Karpas-422 (cell line): ENCODE data around the gene KANSL2. TPM values are rescaled to one million over a fixed set of nuclear protein-coding genes. Genes with fewer than 3 reads are reported as not detected.
"Not testable (repeated sequence)": the region's sequence is repeated elsewhere in the genome, so short reads cannot be mapped to it uniquely, and the experiment has no call there.

ENCODE experiments used
- DNase-seq: peaks from one replicate; pipeline ENCODE4 v3.0.0-alpha.2; 2015
- H2AFZ ChIP-seq: fragments of 200-600 bp; sonication (generic); 2 replicates; pipeline ENCODE4 v1.6.1; 2014; ENCODE audit warnings: antibody characterized with exemption, low read length, mixed read lengths
- H3K27ac ChIP-seq: fragments of 200-600 bp; sonication (generic); 2 replicates; pipeline ENCODE4 v1.5.1; 2014; ENCODE audit warnings: mild to moderate bottlenecking, low read length, moderate library complexity
- H3K27me3 ChIP-seq: fragments of 200-600 bp; sonication (generic); 2 replicates; pipeline ENCODE4 v1.6.1; 2014; ENCODE audit warnings: low read length, mixed read lengths
- H3K36me3 ChIP-seq: fragments of 200-600 bp; sonication (generic); 2 replicates; pipeline ENCODE4 v1.6.1; 2014; ENCODE audit warnings: low read length, mixed read lengths; ENCODE audit not compliant: insufficient read depth
- H3K4me1 ChIP-seq: fragments of 200-600 bp; sonication (generic); 2 replicates; pipeline ENCODE4 v1.6.1; 2014; ENCODE audit warnings: mild to moderate bottlenecking, low read length, mixed read lengths
- H3K4me2 ChIP-seq: fragments of 200-600 bp; sonication (generic); 2 replicates; pipeline ENCODE4 v1.6.1; 2014; ENCODE audit warnings: low read length, low read depth, mild to moderate bottlenecking; ENCODE audit not compliant: poor library complexity, severe bottlenecking
- H3K4me3 ChIP-seq: fragments of 200-600 bp; sonication (generic); 2 replicates; pipeline ENCODE4 v1.5.1; 2014; ENCODE audit warnings: mild to moderate bottlenecking, antibody characterized with exemption, low read length, mixed read lengths
- H3K79me2 ChIP-seq: fragments of 200-600 bp; sonication (generic); 2 replicates; pipeline ENCODE4 v1.6.1; 2014; ENCODE audit warnings: mild to moderate bottlenecking, low read length, mixed read lengths
- H3K9ac ChIP-seq: fragments of 200-600 bp; sonication (generic); 2 replicates; pipeline ENCODE4 v1.6.0; 2014; ENCODE audit warnings: low read length
- H3K9me2 ChIP-seq: fragments of 200-600 bp; sonication (generic), shearing (Covaris generic); replicated peaks from 2 replicates; pipeline ENCODE4 v1.6.0; 2014; ENCODE audit warnings: mild to moderate bottlenecking, low read length, moderate library complexity; ENCODE audit not compliant: insufficient read depth
- H3K9me3 ChIP-seq: fragments of 300-700, 200-600 bp; sonication (generic); 2 replicates; pipeline ENCODE4 v1.6.1; 2014; ENCODE audit warnings: low read length, mixed read lengths
- H4K20me1 ChIP-seq: fragments of 200-600 bp; sonication (generic); 2 replicates; pipeline ENCODE4 v1.6.1; 2014; ENCODE audit warnings: mild to moderate bottlenecking, antibody characterized with exemption, low read length, low read depth; ENCODE audit not compliant: insufficient read depth
- small RNA-seq: library from RNA; depleted of rRNA; stranded (forward); fragments of <200 nt; gene quantifications from one replicate; pipeline ENCODE3, GENCODE V24; 2014
- total RNA-seq: library from RNA; depleted of rRNA; stranded (reverse); fragments of >200 nt; shearing (Covaris generic); gene quantifications from 2 replicates; pipeline ENCODE4 v1.2.3, GENCODE V29; 2014; ENCODE audit warnings: low replicate concordance; rRNA removed

KANSL2 gene
- total RNA-seq, 1 experiment from 2014 or later, result 56.9 TPM

- not testable (repeated sequence) for H3K27me3 ChIP-seq, H3K9me2 ChIP-seq, H3K9ac ChIP-seq, H3K4me2 ChIP-seq, H3K9me3 ChIP-seq, DNase-seq, H3K27ac ChIP-seq, H4K20me1 ChIP-seq, H2AFZ ChIP-seq, H3K4me3 ChIP-seq, H3K36me3 ChIP-seq, H3K4me1 ChIP-seq, H3K79me2 ChIP-seq
Observed at GRCh38 chr12:48622997-48623396, 59.0 kb downstream of the KANSL2 start.

GRCh38 chr12:48618541-48618940 lies 63.5 kb downstream of the KANSL2 start:
- Histone ChIP-seq H3K4me3 (no peak overlapping the region), H3K4me2 (no peak overlapping the region), H3K27me3 (no peaks in the 10 kb centered on the region), H3K79me2 (no peaks in the 10 kb centered on the region), H3K4me1 (no peaks in the 10 kb centered on the region), H4K20me1 (no peaks in the 10 kb centered on the region), H2AFZ (no peak overlapping the region), H3K9me3 (no peaks in the 10 kb centered on the region), H3K27ac (no peak overlapping the region), H3K36me3 (no peaks in the 10 kb centered on the region), H3K9ac (no peak overlapping the region), H3K9me2 (no peaks in the 10 kb centered on the region)
- peak; percentile 91 for DNase-seq

- Histone ChIP-seq H3K36me3 (no peaks in the 10 kb centered on the region), H3K79me2 (no peaks in the 10 kb centered on the region), H3K9ac (no peak overlapping the region), H3K9me2 (no peaks in the 10 kb centered on the region), H3K27me3 (no peaks in the 10 kb centered on the region), H3K27ac (no peak overlapping the region), H3K4me2 (no peak overlapping the region), H3K4me1 (no peaks in the 10 kb centered on the region), H3K9me3 (no peaks in the 10 kb centered on the region), H4K20me1 (no peaks in the 10 kb centered on the region), H2AFZ (no peak overlapping the region), H3K4me3 (no peak overlapping the region)
- no peak for DNase-seq
Observed at GRCh38 chr12:48615681-48616080, 66.4 kb downstream of the KANSL2 start.

GRCh38 chr12:48613321-48613720 lies 68.7 kb downstream of the KANSL2 start:
- Histone ChIP-seq H2AFZ (no peak overlapping the region), H3K27ac (no peak overlapping the region), H3K36me3 (no peaks in the 10 kb centered on the region), H3K9ac (no peak overlapping the region), H4K20me1 (no peaks in the 10 kb centered on the region), H3K4me1 (no peaks in the 10 kb centered on the region), H3K27me3 (no peaks in the 10 kb centered on the region), H3K9me2 (no peaks in the 10 kb centered on the region), H3K79me2 (no peaks in the 10 kb centered on the region), H3K4me2 (no peak overlapping the region), H3K4me3 (no peak overlapping the region), H3K9me3 (no peaks in the 10 kb centered on the region)
- no peak for DNase-seq

Small RNAs within 50 kb of the gene (small RNA-seq; reads per million reads assigned to genes)
- gene MIR1291 (not detected), gene SNORA2A (4.5 reads per million, percentile 77 among the genes with 10 or more reads in this experiment), gene SNORA2B (2.3 reads per million, percentile 57 among the genes with 10 or more reads in this experiment), gene SNORA2C (0.51 reads per million, percentile 10 among the genes with 10 or more reads in this experiment)

Other genes with a start within 250 kb of the KANSL2 start
- gene ANP32D, start 209.7 kb downstream of the KANSL2 start, total RNA-seq, result not detected in 2 replicates
- not detected in 2 replicates for gene C12orf54, start 199.7 kb downstream of the KANSL2 start, total RNA-seq
- gene OR8S1, start 156.6 kb downstream of the KANSL2 start, total RNA-seq, result not detected in 2 replicates
- gene LALBA, start 112.2 kb downstream of the KANSL2 start, total RNA-seq, result not detected in 2 replicates
- 39.2 and 40.9 TPM in 2 replicates for gene CCNT1, start 34.5 kb upstream of the KANSL2 start, total RNA-seq
- gene ADCY6, start 106.9 kb upstream of the KANSL2 start, total RNA-seq, result not detected in 2 replicates
- gene CACNB3, start 136.3 kb upstream of the KANSL2 start, total RNA-seq, result 3.1 and 6.7 TPM in 2 replicates
- 37.0 and 68.0 TPM in 2 replicates for gene DDX23, start 169.9 kb upstream of the KANSL2 start, total RNA-seq
- 0.60 and 1.4 TPM in 2 replicates for gene RND1, start 183.6 kb upstream of the KANSL2 start, total RNA-seq
- gene FKBP11, start 243.3 kb upstream of the KANSL2 start, total RNA-seq, result 22.0 and 29.8 TPM in 2 replicates